Measurements from ENCODE around the gene PYY. TPM values are rescaled to one million over a fixed set of nuclear protein-coding genes. Genes with fewer than 3 reads are reported as not detected.
"Not testable (repeated sequence)": the region's sequence is repeated elsewhere in the genome, so short reads cannot be mapped to it uniquely, and the experiment has no call there.

Gene PYY
- total RNA-seq, 1 donor from 2014 or later, result 0.36 TPM

DNA sequence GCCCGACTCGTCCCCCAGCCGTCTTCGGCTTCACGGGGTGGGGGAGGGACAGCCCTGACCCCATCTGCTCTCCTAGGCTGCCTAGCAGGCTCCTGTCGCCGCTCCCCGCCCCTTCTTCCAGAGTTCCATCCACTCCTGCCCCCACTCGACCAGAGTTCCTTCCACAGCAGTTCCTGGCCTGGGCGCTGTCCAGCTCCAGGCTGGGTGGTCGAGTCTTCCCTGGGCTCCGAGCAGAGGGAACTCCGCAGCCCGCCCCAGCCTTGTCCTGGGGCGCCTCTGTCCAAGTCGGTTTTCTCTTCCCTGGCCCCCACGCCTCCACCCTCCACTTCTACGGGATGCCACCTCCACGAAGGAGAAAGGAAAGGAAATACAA, 1.4 kb downstream of the PYY start:
- H3K27me3 Mint-ChIP-seq (ENCODE audit: insufficient read depth), result peaks cover 36% of the 10 kb centered on the region
- no peaks in the 10 kb centered on the region for H3K9me3 Mint-ChIP-seq
- no peaks in the 10 kb centered on the region for H3K36me3 Mint-ChIP-seq (ENCODE audit: low read depth)
- no peaks in the 10 kb centered on the region for H3K4me1 Mint-ChIP-seq (ENCODE audit: low read depth)
- H3K27ac Mint-ChIP-seq, result no peak overlapping the region
- H3K4me3 Mint-ChIP-seq, result no peak overlapping the region
- DNase-seq (ENCODE audit: low spot score), result no peak
- intact Hi-C loops (cut with micrococcal nuclease), result no loop called here

DNA sequence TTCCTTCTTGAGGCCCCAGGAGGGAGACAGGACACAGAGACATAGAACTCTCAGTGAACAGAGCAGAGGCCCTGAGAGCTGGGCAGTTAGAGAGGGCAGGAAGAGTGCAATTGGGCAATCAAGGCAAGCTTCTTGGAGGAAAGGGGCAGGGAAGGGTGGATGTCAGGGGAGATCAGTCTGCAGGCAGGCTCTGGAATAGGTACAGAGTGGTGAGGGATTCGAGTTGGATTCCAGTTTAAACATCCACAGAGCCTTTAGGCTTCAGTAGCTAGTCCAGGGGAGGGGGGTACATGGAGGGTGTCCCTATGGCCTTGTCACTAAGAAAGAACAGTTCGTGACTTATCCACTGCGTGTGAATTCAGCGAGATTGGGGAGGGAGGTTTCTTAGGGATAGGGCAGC, 2.0 kb downstream of the PYY start:
- Mint-ChIP-seq H3K4me1 (ENCODE audit: low read depth) (no peaks in the 10 kb centered on the region), H3K27me3 (ENCODE audit: insufficient read depth) (peaks cover 36% of the 10 kb centered on the region)

DNA sequence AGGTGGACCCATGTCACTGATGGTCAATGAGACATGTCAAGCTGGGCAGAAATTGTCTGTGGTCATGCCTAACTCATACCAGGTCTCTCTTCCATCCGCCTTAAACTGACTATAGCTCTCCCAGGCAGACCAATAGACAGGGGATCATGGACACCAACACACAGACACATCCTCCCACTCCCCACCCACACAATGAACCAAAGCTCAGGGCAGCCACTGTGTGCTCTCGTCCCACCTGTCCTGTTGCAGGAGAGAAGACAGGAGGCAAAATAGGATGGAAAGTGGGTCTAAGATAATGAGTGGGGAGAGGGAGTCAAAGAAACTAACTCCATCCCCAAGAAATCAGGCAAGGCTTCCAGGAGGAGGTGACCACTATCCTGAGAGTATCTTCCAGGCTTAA, 3.2 kb downstream of the PYY start:
- Mint-ChIP-seq H3K36me3 (ENCODE audit: low read depth) (no peaks in the 10 kb centered on the region), H3K9me3 (no peaks in the 10 kb centered on the region), H3K27ac (no peak overlapping the region), H3K4me1 (ENCODE audit: low read depth) (peaks cover 7% of the 10 kb centered on the region), H3K4me3 (no peak overlapping the region), H3K27me3 (ENCODE audit: insufficient read depth) (peaks cover 36% of the 10 kb centered on the region)
- intact Hi-C loops (cut with micrococcal nuclease), result no loop called here
- no peak for DNase-seq (ENCODE audit: low spot score)

More for the DNA sequence above, 2.0 kb downstream of the PYY start:
- intact Hi-C loops (cut with micrococcal nuclease), result no loop called here
- no peaks in the 10 kb centered on the region for H3K36me3 Mint-ChIP-seq (ENCODE audit: low read depth)
- H3K4me3 Mint-ChIP-seq, result no peak overlapping the region
- H3K27ac Mint-ChIP-seq, result no peak overlapping the region
- no peak for DNase-seq (ENCODE audit: low spot score)
- H3K9me3 Mint-ChIP-seq, result no peaks in the 10 kb centered on the region

DNA sequence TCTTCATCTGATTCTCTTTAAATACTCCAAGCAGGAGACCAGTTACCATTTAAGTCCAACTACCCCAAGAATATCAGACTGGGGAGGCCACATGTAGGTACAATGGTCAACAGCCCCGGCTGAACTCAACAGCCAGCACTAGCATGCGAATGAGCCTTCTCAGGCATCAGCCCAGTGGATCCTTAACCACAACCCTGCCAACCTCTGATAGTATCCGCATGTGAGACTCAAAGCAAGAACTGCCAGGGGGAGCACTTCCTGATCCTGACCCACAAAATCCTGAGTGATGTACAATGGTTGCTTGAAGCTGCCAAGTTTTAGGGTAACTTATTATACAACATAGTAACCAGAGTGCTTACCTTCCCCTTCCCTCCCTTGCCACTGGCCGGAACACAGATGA, 4.0 kb downstream of the PYY start:
- Mint-ChIP-seq H3K9me3 (no peaks in the 10 kb centered on the region), H3K27me3 (ENCODE audit: insufficient read depth) (peaks cover 35% of the 10 kb centered on the region), H3K36me3 (ENCODE audit: low read depth) (no peaks in the 10 kb centered on the region), H3K27ac (no peak overlapping the region), H3K4me1 (ENCODE audit: low read depth) (peaks cover 9% of the 10 kb centered on the region), H3K4me3 (no peak overlapping the region)
- intact Hi-C loops (cut with micrococcal nuclease), result no loop called here
- no peak for DNase-seq (ENCODE audit: low spot score)

DNA sequence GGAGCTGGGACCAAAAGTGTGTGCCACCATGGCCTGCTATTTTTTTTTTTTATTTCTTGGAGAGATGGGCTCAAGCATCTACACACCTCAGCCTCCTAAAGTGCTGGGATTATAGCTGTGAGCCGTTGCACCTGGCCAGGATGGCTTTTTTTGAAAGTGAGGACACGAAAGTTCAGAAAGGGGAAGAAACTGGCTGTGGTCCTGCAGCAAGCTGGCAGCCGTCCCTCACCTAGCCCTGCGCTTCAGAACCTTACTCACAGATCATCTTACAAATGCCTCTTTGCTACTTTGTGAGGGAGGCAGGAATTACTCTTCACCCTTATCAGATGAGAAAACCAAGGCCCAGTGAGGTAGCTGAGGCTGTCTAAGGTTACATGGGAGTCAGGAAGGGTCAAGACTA, 7.0 kb downstream of the PYY start:
- intact Hi-C loops (cut with micrococcal nuclease), result no loop called here
- no peak overlapping the region for H3K27ac Mint-ChIP-seq

DNA sequence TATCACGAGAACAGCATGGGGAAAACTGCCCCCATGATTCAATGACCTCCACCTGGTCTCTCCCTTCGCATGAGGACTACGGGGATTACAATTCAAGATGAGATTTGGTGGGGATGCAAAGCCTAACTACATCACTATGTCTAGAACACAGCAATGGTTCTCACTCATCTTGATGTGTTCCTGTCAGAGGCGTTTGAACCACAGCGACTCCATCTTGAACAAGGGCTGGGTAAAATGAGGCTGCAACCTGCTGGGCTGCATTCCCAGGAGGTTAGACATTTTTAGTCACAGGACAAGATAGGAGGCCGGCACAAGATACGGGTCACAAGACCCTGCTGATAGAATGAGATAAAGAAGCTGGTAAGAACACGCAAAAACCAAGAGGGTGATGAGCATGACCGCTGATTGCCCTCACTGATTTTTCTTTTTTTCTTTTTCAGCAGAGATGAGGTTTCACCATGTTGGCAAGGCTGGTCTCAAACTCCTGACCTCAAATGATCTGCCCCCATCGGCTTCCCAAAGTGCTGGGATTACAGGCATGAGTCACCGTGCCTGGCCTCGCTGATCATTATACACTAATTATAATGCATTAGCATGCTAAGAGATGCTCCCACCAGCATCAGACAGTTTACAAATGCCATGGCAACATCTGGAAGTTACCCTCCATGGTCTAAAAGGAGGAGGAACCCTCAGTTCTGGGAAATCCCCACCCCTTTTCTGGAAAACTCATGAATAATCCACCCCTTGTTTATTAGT, 8.5 kb downstream of the PYY start:
- DNase-seq (ENCODE audit: low spot score), result no peak
- H3K9me3 Mint-ChIP-seq, result no peaks in the 10 kb centered on the region
- intact Hi-C loops (cut with micrococcal nuclease), result no loop called here
- H3K4me1 Mint-ChIP-seq (ENCODE audit: low read depth), result peaks cover 18% of the 10 kb centered on the region
- peaks cover 6% of the 10 kb centered on the region for H3K27me3 Mint-ChIP-seq (ENCODE audit: insufficient read depth)
- no peak overlapping the region for H3K4me3 Mint-ChIP-seq
- H3K36me3 Mint-ChIP-seq (ENCODE audit: low read depth), result no peaks in the 10 kb centered on the region
- H3K27ac Mint-ChIP-seq, result no peak overlapping the region

More for the DNA sequence above, 7.0 kb downstream of the PYY start:
- H3K4me1 Mint-ChIP-seq (ENCODE audit: low read depth), result peaks cover 18% of the 10 kb centered on the region
- no peak overlapping the region for H3K4me3 Mint-ChIP-seq
- no peak for DNase-seq (ENCODE audit: low spot score)
- H3K36me3 Mint-ChIP-seq (ENCODE audit: low read depth), result no peaks in the 10 kb centered on the region
- peaks cover 19% of the 10 kb centered on the region for H3K27me3 Mint-ChIP-seq (ENCODE audit: insufficient read depth)
- H3K9me3 Mint-ChIP-seq, result no peaks in the 10 kb centered on the region

DNA sequence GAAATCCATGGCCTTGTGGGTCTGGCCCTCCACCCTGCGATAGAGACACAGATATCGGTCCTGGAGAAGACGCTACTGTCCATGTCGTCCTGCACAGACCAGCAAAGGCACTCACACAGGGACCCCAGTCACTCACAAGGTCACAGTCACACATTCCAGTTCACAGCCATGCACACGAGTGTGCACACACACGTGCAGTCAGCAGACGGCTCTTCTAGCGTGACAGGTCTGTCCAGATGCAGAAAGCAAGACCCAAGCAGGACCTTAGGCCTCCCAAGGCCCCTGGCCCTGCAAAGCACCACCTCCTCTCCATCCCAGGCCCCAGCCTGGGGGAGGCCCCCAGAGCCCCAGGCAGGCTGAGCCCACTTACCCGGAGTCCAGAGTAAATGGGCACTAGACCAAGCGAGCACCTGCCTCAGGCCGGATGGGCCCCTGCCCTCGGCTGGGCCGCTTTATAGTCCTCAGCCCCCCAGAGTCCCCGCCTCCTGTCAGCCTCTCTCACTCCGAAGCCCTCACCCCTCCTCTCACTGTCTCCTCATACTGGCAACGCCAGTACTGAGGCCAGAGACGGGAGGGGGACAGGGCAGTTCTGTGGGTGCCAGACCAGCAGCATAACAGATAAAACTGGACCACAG, 11.6 kb downstream of the PYY start, which contains the start of gene PPY:
TSS of gene PPY (minus strand) at position 426 of the 635 bp plus-strand sequence. CDS start 822 bp downstream, outside the sequence.
- no peak for DNase-seq (ENCODE audit: low spot score)
- Mint-ChIP-seq H3K27ac (no peak within 1 kb of the TSS), H3K9me3 (no peaks in the 10 kb centered on the region), H3K4me1 (ENCODE audit: low read depth) (peaks cover 18% of the 10 kb centered on the region), H3K27me3 (ENCODE audit: insufficient read depth) (peaks cover 15% of the 10 kb centered on the region), H3K4me3 (no peak within 1 kb of the TSS), H3K36me3 (ENCODE audit: low read depth) (no peaks in the 10 kb centered on the region)
- intact Hi-C loops (cut with micrococcal nuclease), result no loop called here

DNA sequence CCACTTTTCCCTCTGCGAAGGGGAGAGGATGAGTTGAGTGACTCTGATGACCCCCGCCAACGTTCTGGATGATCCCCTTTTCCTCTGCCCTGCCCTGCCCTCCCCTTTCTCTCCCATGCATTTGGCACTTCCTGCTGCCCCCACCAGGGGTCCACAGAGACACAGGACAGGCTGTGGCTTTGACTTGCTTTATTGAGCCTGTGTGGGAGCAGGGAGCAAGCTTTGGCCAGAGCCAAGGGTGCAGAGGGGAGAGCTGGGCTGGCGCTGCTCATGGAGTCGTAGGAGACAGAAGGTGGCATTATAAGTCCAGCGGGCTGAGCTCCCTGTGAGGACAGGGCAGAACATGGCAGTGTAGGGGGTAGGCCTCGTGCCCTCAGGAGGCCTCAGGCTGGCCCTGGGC, 13.1 kb downstream of the PYY start:
- Mint-ChIP-seq H3K9me3 (no peaks in the 10 kb centered on the region), H3K4me3 (no peak overlapping the region), H3K27me3 (ENCODE audit: insufficient read depth) (peaks cover 17% of the 10 kb centered on the region), H3K36me3 (ENCODE audit: low read depth) (no peaks in the 10 kb centered on the region), H3K27ac (no peak overlapping the region), H3K4me1 (ENCODE audit: low read depth) (peaks cover 12% of the 10 kb centered on the region)
- intact Hi-C loops (cut with micrococcal nuclease), result no loop called here
- DNase-seq (ENCODE audit: low spot score), result peak; percentile 4

DNA sequence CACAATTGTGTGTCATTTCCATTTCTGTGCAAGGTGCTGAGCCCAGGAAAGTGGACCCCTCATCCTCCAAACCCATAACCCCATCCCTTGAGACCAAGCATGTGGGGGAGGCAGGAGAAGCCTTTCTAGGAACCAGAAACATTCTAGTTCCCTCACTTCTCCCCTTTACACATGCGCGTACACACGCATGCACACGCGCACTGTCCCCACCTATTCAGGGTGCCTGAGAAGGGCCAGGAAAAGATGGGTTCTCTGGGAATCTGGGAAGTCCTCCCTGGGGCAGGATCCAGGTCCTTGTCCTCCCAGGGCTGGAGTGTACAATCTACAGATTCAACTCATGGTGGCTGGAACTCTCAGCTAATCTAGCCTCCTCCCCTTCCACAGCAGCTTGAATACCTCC, 13.9 kb downstream of the PYY start:
- DNase-seq (ENCODE audit: low spot score), result no peak
- H3K36me3 Mint-ChIP-seq (ENCODE audit: low read depth), result no peaks in the 10 kb centered on the region
- no peaks in the 10 kb centered on the region for H3K9me3 Mint-ChIP-seq
- no peak overlapping the region for H3K4me3 Mint-ChIP-seq
- intact Hi-C loops (cut with micrococcal nuclease), result no loop called here
- H3K4me1 Mint-ChIP-seq (ENCODE audit: low read depth), result peaks cover 10% of the 10 kb centered on the region
- H3K27ac Mint-ChIP-seq, result no peak overlapping the region
- peaks cover 18% of the 10 kb centered on the region for H3K27me3 Mint-ChIP-seq (ENCODE audit: insufficient read depth)

DNA sequence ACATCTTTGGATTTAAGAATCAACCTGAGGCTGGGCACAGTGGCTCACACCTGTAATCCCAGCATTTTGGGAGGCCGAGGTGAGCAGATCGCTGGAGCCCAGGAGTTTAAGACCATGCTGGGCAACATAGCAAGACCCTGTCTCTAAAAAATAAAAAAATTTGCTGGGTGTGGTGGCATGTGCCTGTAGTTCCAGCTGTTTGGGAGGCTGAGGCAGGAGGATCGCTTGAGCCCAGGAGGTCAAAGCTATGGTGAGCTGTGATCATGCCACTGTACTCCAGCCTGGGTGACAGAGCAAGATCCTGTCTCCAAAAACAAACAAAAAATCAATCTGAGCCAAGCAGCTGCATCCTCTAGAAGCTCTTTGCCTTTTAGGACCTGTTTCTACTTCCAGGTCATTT, 14.3 kb downstream of the PYY start:
- H3K4me1 Mint-ChIP-seq (ENCODE audit: low read depth); DNase-seq (ENCODE audit: low spot score); H3K27ac Mint-ChIP-seq; H3K9me3 Mint-ChIP-seq; H3K36me3 Mint-ChIP-seq (ENCODE audit: low read depth); H3K4me3 Mint-ChIP-seq; intact Hi-C loops (cut with micrococcal nuclease): not testable (repeated sequence)
- H3K27me3 Mint-ChIP-seq (ENCODE audit: insufficient read depth), result peaks cover 22% of the 10 kb centered on the region

DNA sequence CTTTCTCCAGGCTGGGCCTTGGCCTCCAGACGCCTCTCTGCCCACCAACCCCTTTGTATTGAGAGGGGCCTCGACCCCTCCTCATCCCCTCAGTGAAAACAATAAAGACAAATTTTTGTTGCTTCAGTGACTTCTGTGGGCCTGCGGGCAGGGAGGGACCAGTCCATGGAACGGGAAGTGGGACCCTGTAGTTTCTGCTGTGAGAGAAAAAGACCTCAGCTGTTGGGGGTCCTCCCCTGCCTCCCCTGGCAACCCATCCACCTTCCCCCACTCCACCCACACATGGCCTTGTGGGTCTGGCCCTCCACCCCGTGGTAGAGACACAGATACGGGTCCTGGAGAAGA, 14.9 kb downstream of the PYY start:
- H3K27me3 Mint-ChIP-seq (ENCODE audit: insufficient read depth), result peaks cover 22% of the 10 kb centered on the region

DNA sequence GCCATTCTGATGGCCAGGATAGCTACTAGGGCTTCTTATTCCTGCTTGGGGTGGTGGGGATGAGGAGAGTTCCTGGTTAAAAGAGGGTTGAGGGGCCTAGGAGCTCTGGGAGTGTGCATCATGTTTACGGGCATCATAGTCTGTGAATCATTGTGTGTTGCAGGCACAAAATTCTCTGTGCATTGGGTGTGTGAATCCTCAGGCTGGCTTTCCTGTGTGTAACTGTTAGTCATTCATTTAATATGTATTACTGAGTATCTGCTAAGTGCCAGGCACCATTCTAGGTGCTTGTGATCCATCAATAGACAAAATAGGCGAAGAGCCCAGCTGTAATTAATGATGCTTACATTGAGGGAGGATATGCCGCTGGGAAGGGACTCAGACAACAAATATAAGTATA, 17.3 kb downstream of the PYY start:
- no peak for DNase-seq (ENCODE audit: low spot score)
- no peaks in the 10 kb centered on the region for H3K4me1 Mint-ChIP-seq (ENCODE audit: low read depth)
- intact Hi-C loops (cut with micrococcal nuclease), result no loop called here
- no peaks in the 10 kb centered on the region for H3K36me3 Mint-ChIP-seq (ENCODE audit: low read depth)
- H3K27ac Mint-ChIP-seq, result no peak overlapping the region
- peaks cover 20% of the 10 kb centered on the region for H3K27me3 Mint-ChIP-seq (ENCODE audit: insufficient read depth)
- no peak overlapping the region for H3K4me3 Mint-ChIP-seq
- no peaks in the 10 kb centered on the region for H3K9me3 Mint-ChIP-seq

More for the DNA sequence above, 14.9 kb downstream of the PYY start:
- Mint-ChIP-seq H3K9me3 (no peaks in the 10 kb centered on the region), H3K4me3 (no peak overlapping the region), H3K4me1 (ENCODE audit: low read depth) (peaks cover 3% of the 10 kb centered on the region), H3K36me3 (ENCODE audit: low read depth) (no peaks in the 10 kb centered on the region), H3K27ac (no peak overlapping the region)
- intact Hi-C loops (cut with micrococcal nuclease), result no loop called here
- no peak for DNase-seq (ENCODE audit: low spot score)

DNA sequence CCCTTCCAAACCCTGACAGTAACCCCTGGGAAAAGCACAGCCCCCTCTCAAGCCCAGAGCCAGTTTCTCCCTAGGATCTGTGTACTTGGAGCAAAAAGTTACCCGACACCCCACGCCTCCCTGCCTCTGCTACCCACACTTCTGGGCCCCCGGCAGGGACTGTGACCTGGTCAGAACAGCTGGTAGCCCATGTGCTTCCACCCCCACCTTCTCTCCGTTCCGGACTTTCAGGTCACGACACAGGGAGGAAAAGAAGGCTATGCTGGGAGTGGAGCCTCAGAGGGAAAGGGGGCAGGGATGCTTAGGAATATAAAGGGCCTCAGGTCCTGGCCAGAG, 17.8 kb downstream of the PYY start:
- Mint-ChIP-seq H3K9me3 (no peaks in the 10 kb centered on the region), H3K27ac (no peak overlapping the region), H3K27me3 (ENCODE audit: insufficient read depth) (peaks cover 20% of the 10 kb centered on the region), H3K4me3 (no peak overlapping the region), H3K36me3 (ENCODE audit: low read depth) (no peaks in the 10 kb centered on the region), H3K4me1 (ENCODE audit: low read depth) (no peaks in the 10 kb centered on the region)
- no peak for DNase-seq (ENCODE audit: low spot score)
- intact Hi-C loops (cut with micrococcal nuclease), result no loop called here
